Endothelial cell of umbilical vein (primary cell): ENCODE measurements around the gene SLC45A1.

Experiments
- EZH2 ChIP-seq: IDR thresholded peaks from 2 replicates; pipeline ENCODE4 v1.6.1; 2012; ENCODE audit warnings: borderline replicate concordance, low read depth, mild to moderate bottlenecking, moderate library complexity, low read length, inconsistent platforms; ENCODE audit not compliant: severe bottlenecking
- FOS ChIP-seq: IDR thresholded peaks from 2 replicates; pipeline ENCODE4 v1.6.1; 2011; ENCODE audit warnings: mild to moderate bottlenecking, low read length, moderate library complexity, borderline replicate concordance; ENCODE audit not compliant: insufficient read depth
- MYC ChIP-seq: IDR thresholded peaks from one replicate; pipeline ENCODE4 v1.6.1; 2011; ENCODE audit warnings: mild to moderate bottlenecking, low read depth, low read length
- POLR2A ChIP-seq: IDR thresholded peaks from 2 replicates; pipeline ENCODE4 v1.6.1; 2012; ENCODE audit warnings: low read depth, mild to moderate bottlenecking, control low read depth, low read length
- POLR2AphosphoS5 ChIP-seq: IDR thresholded peaks from 2 replicates; pipeline ENCODE4 v1.6.1; 2012; ENCODE audit warnings: low read depth, mild to moderate bottlenecking, control low read depth, low read length, moderate library complexity; ENCODE audit not compliant: insufficient read depth
- TF ChIP-seq, protein P1 (sequence below), 2 donors: IDR thresholded peaks; 1 replicate in 1 of 2; 2 replicates in 1 of 2; pipeline ENCODE4 v1.5.1; 2011; ENCODE audit warnings: low read length in 2 of 2, mild to moderate bottlenecking in 2 of 2, moderate library complexity in 2 of 2, control low read depth in 1 of 2, inconsistent platforms in 1 of 2, low read depth in 1 of 2; ENCODE audit not compliant: insufficient read depth in 1 of 2; ENCODE audit errors: extremely low read depth in 1 of 2

GRCh38 chr1:8343044-8343443 lies 25.1 kb downstream of the SLC45A1 start:
- no peak for TF ChIP-seq MYC
- TF ChIP-seq, protein P1, sequence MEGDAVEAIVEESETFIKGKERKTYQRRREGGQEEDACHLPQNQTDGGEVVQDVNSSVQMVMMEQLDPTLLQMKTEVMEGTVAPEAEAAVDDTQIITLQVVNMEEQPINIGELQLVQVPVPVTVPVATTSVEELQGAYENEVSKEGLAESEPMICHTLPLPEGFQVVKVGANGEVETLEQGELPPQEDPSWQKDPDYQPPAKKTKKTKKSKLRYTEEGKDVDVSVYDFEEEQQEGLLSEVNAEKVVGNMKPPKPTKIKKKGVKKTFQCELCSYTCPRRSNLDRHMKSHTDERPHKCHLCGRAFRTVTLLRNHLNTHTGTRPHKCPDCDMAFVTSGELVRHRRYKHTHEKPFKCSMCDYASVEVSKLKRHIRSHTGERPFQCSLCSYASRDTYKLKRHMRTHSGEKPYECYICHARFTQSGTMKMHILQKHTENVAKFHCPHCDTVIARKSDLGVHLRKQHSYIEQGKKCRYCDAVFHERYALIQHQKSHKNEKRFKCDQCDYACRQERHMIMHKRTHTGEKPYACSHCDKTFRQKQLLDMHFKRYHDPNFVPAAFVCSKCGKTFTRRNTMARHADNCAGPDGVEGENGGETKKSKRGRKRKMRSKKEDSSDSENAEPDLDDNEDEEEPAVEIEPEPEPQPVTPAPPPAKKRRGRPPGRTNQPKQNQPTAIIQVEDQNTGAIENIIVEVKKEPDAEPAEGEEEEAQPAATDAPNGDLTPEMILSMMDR (IDR thresholded peaks at IDR 0.05; ENCODE audit: extremely low read depth in 1 of 2, insufficient read depth in 1 of 2, low read depth in 1 of 2, low read length in 2 of 2) = no peak
- no peak for TF ChIP-seq POLR2A
- TF ChIP-seq EZH2 = no peak
- no peak for TF ChIP-seq FOS
- TF ChIP-seq POLR2AphosphoS5 = no peak
